A549 (cell line): ENCODE results near the gene UROD. TPM values are rescaled to one million over a fixed set of nuclear protein-coding genes. Genes with fewer than 3 reads are reported as not detected.

ENCODE experiments used
- ATAC-seq, 2 experiments: fragments of 200-7000 bp in 1 of 2; fragments of >200 bp in 1 of 2; cut with Nextera tagmentation in 1 of 2; cut with Tn5 transposase in 1 of 2; 3 replicates each; pipeline versions ENCODE4 v1.8.0 to v1.9.1; 2018 to 2020; ENCODE audit warnings: mild to moderate bottlenecking in 1 of 2, moderate library complexity in 1 of 2
- CTCF ChIA-PET: fragments of 300-600 bp; sonication (Branson Sonifier 250); formaldehyde crosslinking; extraction: SDS; loops from one replicate; lab custom pipeline; 2021; ENCODE audit warnings: antibody characterized with exemption, inconsistent platforms; lab: Yijun Ruan, JAX
- POLR2A ChIA-PET: fragments of 350-600 bp; formaldehyde crosslinking; extraction: SDS; loops from one replicate; lab custom pipeline; 2021; ENCODE audit warnings: antibody characterized with exemption, inconsistent platforms; lab: Yijun Ruan, JAX
- DNase-seq, 2 experiments: peaks; one replicate each; pipeline versions ENCODE4 v3.0.0 to v3.0.0-alpha.2; 2011 to 2016; ENCODE audit warnings: low read depth in 1 of 2, low spot score in 1 of 2
- FAIRE-seq: peaks from 2 replicates; lab custom pipeline; 2011; peaks lifted over from hg19 to GRCh38; lab: Jason Lieb, UNC
- H3K27ac ChIP-seq, 2 experiments: fragments of >200 bp; sonication (Bioruptor Twin); formaldehyde crosslinking; 3 replicates each; pipeline ENCODE4 v1.5.1; 2016 to 2017
- H3K4me1 ChIP-seq: fragments of >200 bp; sonication (Bioruptor Twin); formaldehyde crosslinking; 3 replicates; pipeline ENCODE4 v1.6.1; 2016
- H3K4me2 ChIP-seq: fragments of >200 bp; sonication (Bioruptor Twin); formaldehyde crosslinking; 3 replicates; pipeline ENCODE4 v1.6.1; 2016
- H3K4me3 ChIP-seq: fragments of >200 bp; sonication (Bioruptor Twin); formaldehyde crosslinking; 3 replicates; pipeline ENCODE4 v1.5.1; 2016
- H3K9me3 ChIP-seq: fragments of >200 bp; sonication (Bioruptor Twin); formaldehyde crosslinking; 3 replicates; pipeline ENCODE4 v1.6.1; 2016
- CEBPB ChIP-seq, 2 experiments: fragments of >200 bp in 1 of 2; sonication (Bioruptor Twin) in 1 of 2; formaldehyde crosslinking in 1 of 2; IDR thresholded peaks; 2 replicates each; pipeline ENCODE4 v1.6.1; 2012 to 2016
- CHD2 ChIP-seq: fragments of 150-350 bp; IDR thresholded peaks from 2 replicates; pipeline ENCODE4 v1.6.1; 2014; ENCODE audit warnings: low read length; ENCODE audit not compliant: partially characterized antibody
- CHD4 ChIP-seq: fragments of 200-600 bp; sonication (generic); IDR thresholded peaks from 2 replicates; pipeline ENCODE4 v1.6.1; 2016; ENCODE audit warnings: antibody characterized with exemption, mild to moderate bottlenecking, borderline replicate concordance
- EHF ChIP-seq: fragments of 250-450 bp; sonication (Bioruptor Pico); IDR thresholded peaks from 2 replicates; pipeline ENCODE4 v1.5.0; 2020; ENCODE audit warnings: mild to moderate bottlenecking
- EP300 ChIP-seq, 2 experiments: fragments of >200 bp; sonication (Bioruptor Twin); formaldehyde crosslinking; IDR thresholded peaks; 2 replicates in 1 of 2; 3 replicates in 1 of 2; pipeline ENCODE4 v1.6.1; 2016 to 2017
- ESRRA ChIP-seq: fragments of 150-350 bp; IDR thresholded peaks from 2 replicates; pipeline ENCODE4 v1.6.1; 2014; ENCODE audit warnings: mild to moderate bottlenecking, low read length, borderline replicate concordance
- GATA3 ChIP-seq: IDR thresholded peaks from 2 replicates; pipeline ENCODE4 v1.6.1; 2012; ENCODE audit warnings: borderline replicate concordance
- HEYL ChIP-seq: fragments of 250-450 bp; sonication (Bioruptor Pico); IDR thresholded peaks from 2 replicates; pipeline ENCODE4 v1.8.0; 2021; ENCODE audit warnings: mild to moderate bottlenecking, moderate library complexity
- HOXB5 ChIP-seq: fragments of 250-450 bp; sonication (Bioruptor Pico); IDR thresholded peaks from 2 replicates; pipeline ENCODE4 v1.5.0; 2020; ENCODE audit warnings: mild to moderate bottlenecking, moderate library complexity
- JUN ChIP-seq, 2 experiments: fragments of >200 bp; sonication (Bioruptor Twin); formaldehyde crosslinking; IDR thresholded peaks; 2 replicates in 1 of 2; 3 replicates in 1 of 2; pipeline ENCODE4 v1.6.1; 2016 to 2017
- JUNB ChIP-seq: fragments of >200 bp; sonication (Bioruptor Twin); formaldehyde crosslinking; IDR thresholded peaks from 2 replicates; pipeline ENCODE4 v1.6.1; 2016
- MAFK ChIP-seq: fragments of 450-650 bp; IDR thresholded peaks from 2 replicates; pipeline ENCODE4 v1.6.1; 2014; ENCODE audit not compliant: partially characterized antibody
- POLR2A ChIP-seq: IDR thresholded peaks from 2 replicates; pipeline ENCODE4 v1.6.1; 2012; ENCODE audit warnings: mild to moderate bottlenecking, low read length
- RAD21 ChIP-seq, 2 experiments: fragments of >200 bp in 1 of 2; sonication (Bioruptor Twin) in 1 of 2; formaldehyde crosslinking in 1 of 2; IDR thresholded peaks in 1 of 2; conservative IDR thresholded peaks in 1 of 2; 2 replicates in 1 of 2; 3 replicates in 1 of 2; pipeline ENCODE4 v1.6.1; 2012 to 2018; ENCODE audit warnings: inconsistent platforms in 1 of 2
- TFCP2L1 ChIP-seq: fragments of 250-450 bp; sonication (Bioruptor Pico); IDR thresholded peaks from 2 replicates; pipeline ENCODE4 v1.5.0; 2021; ENCODE audit warnings: mild to moderate bottlenecking
- TP53 ChIP-seq: fragments of 250-450 bp; sonication (Bioruptor Pico); IDR thresholded peaks from 2 replicates; pipeline ENCODE4 v1.5.0; 2021; ENCODE audit warnings: mild to moderate bottlenecking, moderate library complexity
- ZNF302 ChIP-seq: fragments of 250-450 bp; sonication (Bioruptor Pico); IDR thresholded peaks from 2 replicates; pipeline ENCODE4 v1.9.0; 2021; ENCODE audit warnings: inconsistent platforms, mild to moderate bottlenecking, moderate library complexity
- WGBS: methylation state at CpG from one replicate; pipeline ENCODE4 v1.1.6; 2017; ENCODE audit errors: missing lambda C conversion rate; 5-methylcytosine and 5-hydroxymethylcytosine counted together
- polyA plus RNA-seq, 4 experiments: library from polyadenylated mRNA; depleted of rRNA in 3 of 4; stranded (reverse); fragments of >200 nt; fragmentation: RNase III in 1 of 4; extraction: RNeasy Plus Mini Kit Qiagen cat#74134 plus additional on column Dnase treatment in 1 of 4; gene quantifications; 2 replicates in 3 of 4; 3 replicates in 1 of 4; pipeline ENCODE4 v1.2.3, GENCODE V29; 2011 to 2017
- TF ChIP-seq, protein P1 (sequence below): IDR thresholded peaks from 2 replicates; pipeline ENCODE4 v1.6.1; 2012; ENCODE audit warnings: low read depth, borderline replicate concordance
- TF ChIP-seq, protein P2 (sequence below): fragments of 250-450 bp; sonication (Bioruptor Pico); IDR thresholded peaks from 2 replicates; pipeline ENCODE4 v1.5.0; 2021; ENCODE audit warnings: mild to moderate bottlenecking, moderate library complexity, borderline replicate concordance
- TF ChIP-seq, protein P3 (sequence below): fragments of >200 bp; sonication (Bioruptor Twin); formaldehyde crosslinking; IDR thresholded peaks from 3 replicates; pipeline ENCODE4 v1.6.1; 2016
- TF ChIP-seq, protein P4 (sequence below): IDR thresholded peaks from 2 replicates; pipeline ENCODE4 v1.6.1; 2012

The UROD gene
- polyA plus RNA-seq, 2 of the 4 experiments (the other 2 are of a cell fraction): 57.8 to 59.0 TPM

DNA sequence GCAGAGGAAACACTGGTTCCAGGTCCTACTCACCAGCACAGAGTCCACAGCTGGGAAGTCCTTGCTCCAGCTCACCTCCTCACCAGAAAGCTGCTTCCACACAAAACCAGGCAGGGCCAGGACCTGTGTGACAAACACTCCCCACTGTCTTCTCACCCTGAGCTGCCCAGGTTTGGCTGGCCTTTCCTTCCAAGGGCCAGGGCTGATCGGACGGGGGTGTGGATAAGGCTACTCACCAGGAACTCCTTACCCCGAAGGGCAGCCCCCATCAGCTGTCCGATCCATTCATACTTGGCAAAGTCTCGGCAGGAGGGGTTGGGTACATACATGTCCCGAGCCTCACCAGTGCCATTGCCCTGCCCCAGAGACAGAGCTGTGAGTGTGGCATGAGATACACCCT, 6.3 kb upstream of the UROD start:
- ChIA-PET POLR2A (no interaction called here), CTCF (interaction anchor here (1.2 to 20.8 kb wide), 3 partner anchors 9 to 294 kb away, joined by 3 to 488 read pairs (median 23); no protein-coding TSS in a partner anchor)
- no peak overlapping the region for H3K27ac ChIP-seq
- H3K9me3 ChIP-seq: no peaks in the 10 kb centered on the region
- H3K4me2 ChIP-seq: no peak overlapping the region
- no peak for TF ChIP-seq CEBPB (IDR thresholded peaks at IDR 0.05)
- TF ChIP-seq POLR2A: no peak
- TF ChIP-seq, protein P1, sequence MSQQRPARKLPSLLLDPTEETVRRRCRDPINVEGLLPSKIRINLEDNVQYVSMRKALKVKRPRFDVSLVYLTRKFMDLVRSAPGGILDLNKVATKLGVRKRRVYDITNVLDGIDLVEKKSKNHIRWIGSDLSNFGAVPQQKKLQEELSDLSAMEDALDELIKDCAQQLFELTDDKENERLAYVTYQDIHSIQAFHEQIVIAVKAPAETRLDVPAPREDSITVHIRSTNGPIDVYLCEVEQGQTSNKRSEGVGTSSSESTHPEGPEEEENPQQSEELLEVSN: no peak
- TF ChIP-seq JUNB: no peak
- TF ChIP-seq TFCP2L1 (CRISPR knock-in tag): no peak
- 0 out of 3 replicates have a peak, but pooled peaks cover 3% of the 10 kb centered on the region for H3K4me1 ChIP-seq
- H3K4me3 ChIP-seq: no peak overlapping the region
- no peak for FAIRE-seq
- ATAC-seq: no peak
- no peak for DNase-seq
- 94% methylated on average over 5 of the region's 6 CpGs for WGBS

DNA sequence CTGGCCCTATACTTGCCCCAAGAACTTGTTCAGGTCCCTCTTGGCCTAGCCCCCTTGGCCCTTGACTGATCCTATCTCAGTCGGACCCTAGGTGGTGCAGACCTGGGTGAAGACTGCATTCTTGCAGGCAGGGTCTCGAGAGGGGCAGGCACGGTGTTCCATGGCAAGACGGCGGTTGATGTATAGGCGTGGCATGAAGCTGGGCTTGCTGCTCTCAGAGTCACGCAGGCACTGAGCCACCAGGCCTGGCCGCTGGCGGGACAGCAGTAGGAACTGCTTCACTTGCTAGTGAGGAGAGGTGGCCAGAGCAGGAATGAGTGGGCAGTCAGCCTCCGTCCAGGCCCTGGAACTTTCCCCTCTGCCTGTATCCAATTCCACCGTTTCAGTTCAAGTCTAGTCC, 4.7 kb upstream of the UROD start:
- TF ChIP-seq CHD4 (no peak), CHD2 (no peak), GATA3 (no peak), HEYL (CRISPR knock-in tag) (no peak), EP300 (IDR thresholded peaks at IDR 0.05) (no peak), HOXB5 (CRISPR knock-in tag) (no peak), JUN (IDR thresholded peaks at IDR 0.05) (no peak)
- TF ChIP-seq, protein P1: no peak
- TF ChIP-seq, protein P2, sequence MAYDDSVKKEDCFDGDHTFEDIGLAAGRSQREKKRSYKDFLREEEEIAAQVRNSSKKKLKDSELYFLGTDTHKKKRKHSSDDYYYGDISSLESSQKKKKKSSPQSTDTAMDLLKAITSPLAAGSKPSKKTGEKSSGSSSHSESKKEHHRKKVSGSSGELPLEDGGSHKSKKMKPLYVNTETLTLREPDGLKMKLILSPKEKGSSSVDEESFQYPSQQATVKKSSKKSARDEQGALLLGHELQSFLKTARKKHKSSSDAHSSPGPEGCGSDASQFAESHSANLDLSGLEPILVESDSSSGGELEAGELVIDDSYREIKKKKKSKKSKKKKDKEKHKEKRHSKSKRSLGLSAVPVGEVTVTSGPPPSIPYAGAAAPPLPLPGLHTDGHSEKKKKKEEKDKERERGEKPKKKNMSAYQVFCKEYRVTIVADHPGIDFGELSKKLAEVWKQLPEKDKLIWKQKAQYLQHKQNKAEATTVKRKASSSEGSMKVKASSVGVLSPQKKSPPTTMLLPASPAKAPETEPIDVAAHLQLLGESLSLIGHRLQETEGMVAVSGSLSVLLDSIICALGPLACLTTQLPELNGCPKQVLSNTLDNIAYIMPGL: no peak
- H3K27ac ChIP-seq: no peak overlapping the region
- ChIA-PET POLR2A (no interaction called here), CTCF (interaction anchor here (0.5 to 20.8 kb wide), 6 partner anchors 145 to 1216 kb away, joined by 3 to 488 read pairs (median 3); no protein-coding TSS in a partner anchor)
- H3K4me1 ChIP-seq: peaks cover 8% of the 10 kb centered on the region; the same call in 2 of the 3 replicates
- ATAC-seq (no peak), DNase-seq (no peak), FAIRE-seq (no peak)
- no peak overlapping the region for H3K4me3 ChIP-seq
- no peak overlapping the region for H3K4me2 ChIP-seq
- 72% methylated on average over 7 of the region's 11 CpGs for WGBS
- no peaks in the 10 kb centered on the region for H3K9me3 ChIP-seq

DNA sequence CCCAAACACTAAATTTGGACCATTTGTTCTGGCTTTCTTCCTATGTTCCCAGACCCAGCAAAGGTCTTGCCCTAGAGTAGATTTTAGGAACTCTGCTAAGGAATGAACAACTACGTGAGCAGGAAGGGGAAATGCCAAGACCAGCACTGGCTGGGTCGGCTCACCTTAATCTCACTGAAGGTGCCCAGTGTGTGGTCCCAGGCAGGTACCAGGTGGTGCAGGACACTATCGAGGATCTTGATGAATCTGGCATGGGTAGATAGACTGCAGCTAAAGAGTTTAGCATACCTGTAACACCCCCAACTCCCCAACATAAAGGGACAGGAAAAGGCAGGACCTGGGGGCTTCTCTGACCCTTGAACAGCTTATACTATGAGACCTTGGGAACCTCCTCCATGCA, 4.0 kb upstream of the UROD start:
- TF ChIP-seq, protein P3, sequence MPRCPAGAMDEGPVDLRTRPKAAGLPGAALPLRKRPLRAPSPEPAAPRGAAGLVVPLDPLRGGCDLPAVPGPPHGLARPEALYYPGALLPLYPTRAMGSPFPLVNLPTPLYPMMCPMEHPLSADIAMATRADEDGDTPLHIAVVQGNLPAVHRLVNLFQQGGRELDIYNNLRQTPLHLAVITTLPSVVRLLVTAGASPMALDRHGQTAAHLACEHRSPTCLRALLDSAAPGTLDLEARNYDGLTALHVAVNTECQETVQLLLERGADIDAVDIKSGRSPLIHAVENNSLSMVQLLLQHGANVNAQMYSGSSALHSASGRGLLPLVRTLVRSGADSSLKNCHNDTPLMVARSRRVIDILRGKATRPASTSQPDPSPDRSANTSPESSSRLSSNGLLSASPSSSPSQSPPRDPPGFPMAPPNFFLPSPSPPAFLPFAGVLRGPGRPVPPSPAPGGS: no peak
- TF ChIP-seq EHF (CRISPR knock-in tag) (no peak), ESRRA (no peak), RAD21 (conservative IDR thresholded peaks at IDR 0.05 in 1 of 2, IDR thresholded peaks at IDR 0.05 in 1 of 2) (no peak), ZNF302 (CRISPR knock-in tag) (no peak), TP53 (CRISPR knock-in tag) (no peak), MAFK (no peak), GATA3 (no peak)
- TF ChIP-seq, protein P1: no peak
- TF ChIP-seq, protein P4, sequence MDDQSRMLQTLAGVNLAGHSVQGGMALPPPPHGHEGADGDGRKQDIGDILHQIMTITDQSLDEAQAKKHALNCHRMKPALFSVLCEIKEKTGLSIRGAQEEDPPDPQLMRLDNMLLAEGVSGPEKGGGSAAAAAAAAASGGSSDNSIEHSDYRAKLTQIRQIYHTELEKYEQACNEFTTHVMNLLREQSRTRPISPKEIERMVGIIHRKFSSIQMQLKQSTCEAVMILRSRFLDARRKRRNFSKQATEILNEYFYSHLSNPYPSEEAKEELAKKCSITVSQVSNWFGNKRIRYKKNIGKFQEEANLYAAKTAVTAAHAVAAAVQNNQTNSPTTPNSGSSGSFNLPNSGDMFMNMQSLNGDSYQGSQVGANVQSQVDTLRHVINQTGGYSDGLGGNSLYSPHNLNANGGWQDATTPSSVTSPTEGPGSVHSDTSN: no peak
- DNase-seq: no peak
- Histone ChIP-seq H3K4me1 (peaks cover 8% of the 10 kb centered on the region; the same call in 2 of the 3 replicates), H3K4me2 (no peak overlapping the region), H3K27ac (no peak overlapping the region), H3K9me3 (no peaks in the 10 kb centered on the region), H3K4me3 (no peak overlapping the region)
- no peak for ATAC-seq
- FAIRE-seq: no peak
- POLR2A ChIA-PET: no interaction called here
- 90% methylated on average over 3 of the region's 3 CpGs for WGBS
- CTCF ChIA-PET: interaction anchor here (1.1 to 20.8 kb wide), 3 partner anchors 179 to 291 kb away, joined by 3 to 488 read pairs (median 3); no protein-coding TSS in a partner anchor
